ENCODE data around the gene SLC35F3.

GRCh38 chr1:234044079-234044478 lies 139.6 kb downstream of the SLC35F3 start:
- TF ChIP-seq POLR2A (IDR thresholded peaks at IDR 0.05) (no peak), CTCF (IDR thresholded peaks at IDR 0.05) (no peak), POLR2AphosphoS5 (IDR thresholded peaks at IDR 0.05) (no peak)
